ENCODE measurements around the gene PEMT.

Gene PEMT

DNA sequence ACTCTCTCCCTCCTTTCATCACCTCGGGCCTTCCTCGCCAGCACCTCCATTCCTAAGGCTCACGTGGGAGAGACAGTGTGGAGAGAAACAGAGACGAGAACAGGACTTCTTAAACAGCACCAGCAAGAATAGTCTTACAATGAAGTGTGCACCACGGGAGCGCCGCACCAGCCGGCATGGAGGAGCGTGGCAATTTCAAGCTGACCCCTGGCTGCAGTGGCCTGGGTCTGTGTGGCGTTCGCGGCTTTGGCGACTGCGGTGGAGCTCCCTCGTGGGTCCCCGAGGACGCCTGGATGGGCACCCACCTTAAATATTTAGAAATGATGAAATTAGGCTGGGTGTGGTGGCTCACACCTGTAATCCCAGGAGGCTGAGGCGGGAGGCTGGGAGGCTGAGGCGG, 135.3 kb downstream of the PEMT start:
- no peak for DNase-seq (ENCODE audit: low read depth in 1 of 2, low spot score in 1 of 2)

Measured in activated T-helper 1 cell treated with anti-CD3 and anti-CD28 coated beads, Interleukin-2, amount 50 U/mL, for 16 hours (primary cell).